PC-9 (cell line): ENCODE measurements around the gene PTRH2. TPM values are rescaled to one million over a fixed set of nuclear protein-coding genes. Genes with fewer than 3 reads are reported as not detected.

ENCODE experiments used
- BruUV-seq: library from RNA; stranded (reverse); fragments of 400-500 nt; replicated peaks from 2 replicates; lab custom pipeline; 2021; lab: Mats Ljungman, UMichigan
- CTCF ChIA-PET: fragments of 300-600 bp; sonication (Branson Sonifier 250); formaldehyde crosslinking; loops from one replicate; lab custom pipeline; 2022; ENCODE audit warnings: antibody characterized with exemption; lab: Charles Lee
- POLR2A ChIA-PET: fragments of 300-600 bp; sonication (Branson Sonifier 250); formaldehyde crosslinking; loops from one replicate; lab custom pipeline; 2022; ENCODE audit warnings: antibody characterized with exemption; ENCODE audit not compliant: unreplicated experiment; lab: Charles Lee
- DNase-seq, 2 experiments: peaks; one replicate each; pipeline versions ENCODE4 v3.0.0 to v3.0.0-alpha.2; 2015 to 2022; ENCODE audit warnings: mixed read lengths in 1 of 2
- H2AFZ ChIP-seq: fragments of 200-600 bp; sonication (generic); 2 replicates; pipeline ENCODE4 v1.8.1; 2017; ENCODE audit warnings: antibody characterized with exemption
- H3F3A ChIP-seq: fragments of 200-600 bp; sonication (generic); 2 replicates; pipeline ENCODE4 v1.8.1; 2017; ENCODE audit warnings: antibody characterized with exemption, mild to moderate bottlenecking, low read depth; ENCODE audit not compliant: insufficient read depth
- H3K27ac ChIP-seq: fragments of 200-600 bp; sonication (generic); 2 replicates; pipeline ENCODE4 v1.6.1; 2016; ENCODE audit warnings: mixed run types
- H3K27me3 ChIP-seq: fragments of 200-600 bp; sonication (generic); 2 replicates; pipeline ENCODE4 v1.6.1; 2016; ENCODE audit warnings: low read depth, mixed run types; ENCODE audit not compliant: insufficient read depth
- H3K36me3 ChIP-seq: fragments of 200-600 bp; sonication (generic); 2 replicates; pipeline ENCODE4 v1.6.1; 2016; ENCODE audit warnings: low read depth, mixed run types
- H3K4me1 ChIP-seq: fragments of 200-600 bp; sonication (generic); replicated peaks from 2 replicates; pipeline ENCODE4 v1.6.1; 2016; ENCODE audit warnings: mixed run types; ENCODE audit not compliant: insufficient read depth
- H3K4me2 ChIP-seq: fragments of 200-600 bp; sonication (generic); 2 replicates; pipeline ENCODE4 v1.6.1; 2017; ENCODE audit warnings: mixed run types
- H3K4me3 ChIP-seq: fragments of 200-600 bp; sonication (generic); 2 replicates; pipeline ENCODE4 v1.6.1; 2016; ENCODE audit warnings: mixed run types
- H3K79me2 ChIP-seq: fragments of 200-600 bp; sonication (generic); 2 replicates; pipeline ENCODE4 v1.6.1; 2017; ENCODE audit warnings: low read depth, mixed run types
- H3K9me2 ChIP-seq: fragments of 200-600 bp; sonication (generic); 2 replicates; pipeline ENCODE4 v1.8.1; 2017; ENCODE audit warnings: mild to moderate bottlenecking; ENCODE audit not compliant: insufficient read depth
- H3K9me3 ChIP-seq: fragments of 200-600 bp; sonication (generic); 2 replicates; pipeline ENCODE4 v1.8.1; 2016; ENCODE audit warnings: low read depth; ENCODE audit not compliant: insufficient read depth
- H4K20me1 ChIP-seq: fragments of 200-600 bp; sonication (generic); 2 replicates; pipeline ENCODE4 v1.8.1; 2017; ENCODE audit not compliant: insufficient read depth
- EZH2 ChIP-seq: fragments of 200-600 bp; sonication (generic); IDR thresholded peaks from 2 replicates; pipeline ENCODE4 v1.8.0; 2017; ENCODE audit warnings: antibody characterized with exemption, low read depth
- intact Hi-C: fragments of 100-400 bp; cut with micrococcal nuclease; formaldehyde crosslinking; loops from one replicate; pipeline ENCODE4 v1.10.0; 2022; ENCODE audit not compliant: unreplicated experiment
- total RNA-seq: library from RNA; stranded (reverse); gene quantifications from 2 replicates; pipeline ENCODE4 v1.2.3, GENCODE V29; 2021
- TF ChIP-seq, protein P1 (sequence below): fragments of 200-600 bp; sonication (generic); conservative IDR thresholded peaks from 2 replicates; pipeline ENCODE4 v1.6.1; 2017; ENCODE audit warnings: mixed run types, antibody characterized with exemption, mild to moderate bottlenecking, moderate library complexity

The PTRH2 gene
- total RNA-seq, 1 experiment from 2014 or later, result 25.9 TPM

DNA sequence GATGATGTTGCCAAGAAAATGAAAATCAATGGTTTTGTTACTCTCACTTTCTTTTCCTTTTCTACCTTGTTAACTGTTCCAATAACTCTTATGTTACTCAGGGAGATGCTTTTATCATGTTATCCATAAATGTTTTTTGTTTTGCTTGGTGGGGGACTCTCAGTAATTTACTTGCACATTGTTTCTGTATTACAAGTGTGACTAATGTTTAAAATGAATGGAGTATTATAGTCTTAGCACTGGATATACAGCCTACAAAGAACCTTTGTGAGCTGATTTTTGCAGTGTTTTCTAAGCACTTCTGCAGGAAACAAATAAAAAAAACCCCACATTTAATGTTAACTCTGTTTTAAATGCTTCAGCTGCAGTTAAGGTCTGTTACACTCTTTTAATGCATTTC, 12.3 kb upstream of the PTRH2 start:
- Histone ChIP-seq H2AFZ (no peak overlapping the region), H4K20me1 (peaks cover 14% of the 10 kb centered on the region), H3K79me2 (peaks cover 94% of the 10 kb centered on the region), H3F3A (no peaks in the 10 kb centered on the region), H3K27me3 (no peaks in the 10 kb centered on the region), H3K4me1 (no peaks in the 10 kb centered on the region), H3K4me3 (no peak overlapping the region), H3K27ac (no peak overlapping the region), H3K9me2 (no peaks in the 10 kb centered on the region), H3K9me3 (no peaks in the 10 kb centered on the region), H3K36me3 (no peaks in the 10 kb centered on the region), H3K4me2 (no peak overlapping the region)
- intact Hi-C loops, result no loop called here
- no TSS peak for BruUV-seq
- ChIA-PET POLR2A (no interaction called here), CTCF (no interaction called here)
- no peak for DNase-seq
- TF ChIP-seq, protein P1, sequence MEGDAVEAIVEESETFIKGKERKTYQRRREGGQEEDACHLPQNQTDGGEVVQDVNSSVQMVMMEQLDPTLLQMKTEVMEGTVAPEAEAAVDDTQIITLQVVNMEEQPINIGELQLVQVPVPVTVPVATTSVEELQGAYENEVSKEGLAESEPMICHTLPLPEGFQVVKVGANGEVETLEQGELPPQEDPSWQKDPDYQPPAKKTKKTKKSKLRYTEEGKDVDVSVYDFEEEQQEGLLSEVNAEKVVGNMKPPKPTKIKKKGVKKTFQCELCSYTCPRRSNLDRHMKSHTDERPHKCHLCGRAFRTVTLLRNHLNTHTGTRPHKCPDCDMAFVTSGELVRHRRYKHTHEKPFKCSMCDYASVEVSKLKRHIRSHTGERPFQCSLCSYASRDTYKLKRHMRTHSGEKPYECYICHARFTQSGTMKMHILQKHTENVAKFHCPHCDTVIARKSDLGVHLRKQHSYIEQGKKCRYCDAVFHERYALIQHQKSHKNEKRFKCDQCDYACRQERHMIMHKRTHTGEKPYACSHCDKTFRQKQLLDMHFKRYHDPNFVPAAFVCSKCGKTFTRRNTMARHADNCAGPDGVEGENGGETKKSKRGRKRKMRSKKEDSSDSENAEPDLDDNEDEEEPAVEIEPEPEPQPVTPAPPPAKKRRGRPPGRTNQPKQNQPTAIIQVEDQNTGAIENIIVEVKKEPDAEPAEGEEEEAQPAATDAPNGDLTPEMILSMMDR, result no peak
- TF ChIP-seq EZH2, result no peak

DNA sequence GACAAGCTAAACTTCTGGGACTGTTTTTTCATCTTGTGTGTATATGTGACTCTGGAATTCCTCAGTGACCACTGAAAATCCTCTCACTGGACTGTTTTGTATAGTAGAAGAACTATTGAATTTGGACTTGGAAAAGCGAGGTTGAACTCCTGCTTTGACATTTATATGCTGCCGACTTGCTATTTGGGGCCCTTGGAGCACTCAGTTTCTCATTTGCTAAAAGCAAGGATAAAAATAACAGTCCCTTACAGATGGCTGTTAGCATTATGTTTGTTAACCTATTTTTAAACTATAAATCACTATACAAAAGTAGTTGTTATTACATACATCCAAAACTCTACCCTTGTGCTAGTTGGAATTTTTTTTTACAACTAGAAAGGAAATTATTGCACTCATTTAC, 9.2 kb upstream of the PTRH2 start:
- H3K4me3 ChIP-seq, result no peak overlapping the region
- H3K27ac ChIP-seq, result no peak overlapping the region
- H3K9me3 ChIP-seq, result no peaks in the 10 kb centered on the region
- peaks cover 24% of the 10 kb centered on the region for H4K20me1 ChIP-seq
- H3K27me3 ChIP-seq, result no peaks in the 10 kb centered on the region
- POLR2A ChIA-PET, result no interaction called here
- H3K36me3 ChIP-seq, result no peaks in the 10 kb centered on the region; the same call in 1 of the 2 replicates
- no peaks in the 10 kb centered on the region for H3K9me2 ChIP-seq
- no peak overlapping the region for H2AFZ ChIP-seq
- H3K4me1 ChIP-seq, result no peaks in the 10 kb centered on the region
- no peak overlapping the region for H3K4me2 ChIP-seq
- CTCF ChIA-PET, result no interaction called here
- BruUV-seq, result no TSS peak
- intact Hi-C loops, result no loop called here
- H3F3A ChIP-seq, result no peaks in the 10 kb centered on the region
- no peak for DNase-seq
- TF ChIP-seq EZH2, result no peak
- TF ChIP-seq, protein P1, result no peak
- peaks cover 96% of the 10 kb centered on the region for H3K79me2 ChIP-seq

DNA sequence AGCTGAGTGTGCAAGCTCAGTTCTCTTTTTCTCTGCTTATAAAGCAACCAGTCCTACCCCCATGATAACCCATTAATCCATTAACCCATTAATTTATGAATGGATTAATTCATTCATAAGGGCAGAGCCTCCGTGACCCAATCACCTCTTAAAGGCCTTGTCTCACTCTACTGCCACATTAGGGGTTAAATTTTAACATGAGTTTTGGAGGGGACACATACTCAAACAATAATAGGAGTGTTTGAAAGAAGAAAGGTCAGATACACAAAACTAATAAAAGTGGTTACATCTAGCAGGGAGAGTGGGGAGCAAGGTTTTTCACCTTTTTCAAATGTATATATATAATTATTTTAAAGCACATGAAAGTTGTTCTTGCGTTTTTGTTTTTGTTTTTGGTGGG, 7.0 kb upstream of the PTRH2 start:
- TF ChIP-seq EZH2, result no peak
- TF ChIP-seq, protein P1, result no peak

More for the DNA sequence above, 7.0 kb upstream of the PTRH2 start:
- Histone ChIP-seq H3K79me2 (peaks cover 96% of the 10 kb centered on the region), H3K27ac (no peak overlapping the region), H3K9me2 (no peaks in the 10 kb centered on the region), H3K36me3 (no peaks in the 10 kb centered on the region; the same call in 1 of the 2 replicates), H2AFZ (no peak overlapping the region), H3K4me2 (no peak overlapping the region), H3K4me1 (peaks cover 6% of the 10 kb centered on the region), H4K20me1 (peaks cover 25% of the 10 kb centered on the region), H3F3A (no peaks in the 10 kb centered on the region), H3K4me3 (no peak overlapping the region), H3K9me3 (no peaks in the 10 kb centered on the region), H3K27me3 (no peaks in the 10 kb centered on the region)
- intact Hi-C loops, result no loop called here
- CTCF ChIA-PET, result no interaction called here
- no TSS peak for BruUV-seq
- POLR2A ChIA-PET, result interaction anchor here (0.6 kb wide), 1 partner anchor 744 kb away, joined by 3 read pairs; no protein-coding TSS in a partner anchor
- no peak for DNase-seq
